Caco-2 (cell line): ENCODE measurements around the gene CAND1. TPM values are rescaled to one million over a fixed set of nuclear protein-coding genes. Genes with fewer than 3 reads are reported as not detected.

ENCODE experiments used
- BruUV-seq: library from RNA; stranded (reverse); fragments of 400-500 nt; replicated peaks from 2 replicates; lab custom pipeline; 2021; lab: Mats Ljungman, UMichigan
- CTCF ChIA-PET: fragments of 300-600 bp; sonication (Branson Sonifier 250); formaldehyde crosslinking; loops from one replicate; lab custom pipeline; 2022; ENCODE audit warnings: antibody characterized with exemption; lab: Charles Lee
- POLR2A ChIA-PET: fragments of 300-600 bp; sonication (Branson Sonifier 250); formaldehyde crosslinking; loops from one replicate; lab custom pipeline; 2022; ENCODE audit warnings: antibody characterized with exemption; lab: Charles Lee
- DNase-seq, 2 experiments: peaks; one replicate each; pipeline versions ENCODE4 v3.0.0 to v3.0.0-alpha.2; 2020 to 2022
- H3K27me3 ChIP-seq: replicated peaks from 2 replicates; pipeline ENCODE4 v1.6.0; 2011; ENCODE audit warnings: low read length; ENCODE audit not compliant: control insufficient read depth, insufficient read depth
- H3K36me3 ChIP-seq: 2 replicates; pipeline ENCODE4 v1.5.1; 2011; ENCODE audit warnings: low read length; ENCODE audit not compliant: control insufficient read depth, insufficient read depth
- H3K4me1 ChIP-seq: fragments of 250-450 bp; sonication (Bioruptor Pico); 2 replicates; pipeline ENCODE4 v1.5.1; 2020; ENCODE audit warnings: mild to moderate bottlenecking
- H3K4me3 ChIP-seq: 2 replicates; pipeline ENCODE4 v1.5.1; 2011; ENCODE audit warnings: low read depth, mild to moderate bottlenecking, control low read depth, low read length
- H3K9me3 ChIP-seq: fragments of 250-450 bp; sonication (Bioruptor Pico); 2 replicates; pipeline ENCODE4 v1.5.1; 2020; ENCODE audit warnings: mild to moderate bottlenecking, moderate library complexity
- H3K27ac Mint-ChIP-seq: one replicate; pipeline ENCODE4 v1.8.0; 2022; ENCODE audit warnings: mixed read lengths; ENCODE audit not compliant: unreplicated experiment
- H3K27me3 Mint-ChIP-seq: one replicate; pipeline ENCODE4 v1.8.0; 2022; ENCODE audit warnings: mixed read lengths; ENCODE audit not compliant: insufficient read depth, unreplicated experiment
- H3K36me3 Mint-ChIP-seq: one replicate; pipeline ENCODE4 v1.8.0; 2022; ENCODE audit warnings: mild to moderate bottlenecking, mixed read lengths; ENCODE audit not compliant: insufficient read depth, unreplicated experiment
- H3K4me1 Mint-ChIP-seq: one replicate; pipeline ENCODE4 v1.8.0; 2022; ENCODE audit warnings: low read depth, mixed read lengths; ENCODE audit not compliant: unreplicated experiment
- H3K4me3 Mint-ChIP-seq: one replicate; pipeline ENCODE4 v1.8.0; 2022; ENCODE audit warnings: mild to moderate bottlenecking, moderate library complexity, mixed read lengths; ENCODE audit not compliant: unreplicated experiment
- H3K9me3 Mint-ChIP-seq: one replicate; pipeline ENCODE4 v1.8.0; 2022; ENCODE audit warnings: mixed read lengths; ENCODE audit not compliant: unreplicated experiment
- CTCF ChIP-seq, 2 experiments: fragments of 200-600 bp in 1 of 2; IDR thresholded peaks; 1 replicate in 1 of 2; 2 replicates in 1 of 2; pipeline versions ENCODE4 v1.5.1 to v1.8.0; 2011 to 2022; ENCODE audit warnings: antibody characterized with exemption in 1 of 2, control low read depth in 1 of 2, inconsistent platforms in 1 of 2, low read depth in 1 of 2, low read length in 1 of 2, mild to moderate bottlenecking in 1 of 2, moderate library complexity in 1 of 2; ENCODE audit not compliant: insufficient read depth in 1 of 2, severe bottlenecking in 1 of 2, unreplicated experiment in 1 of 2
- intact Hi-C: fragments of 100-400 bp; cut with micrococcal nuclease; formaldehyde crosslinking; loops from one replicate; pipeline ENCODE4 v1.10.0; 2022; ENCODE audit not compliant: unreplicated experiment
- total RNA-seq: library from RNA; stranded (reverse); gene quantifications from 2 replicates; pipeline ENCODE4 v1.2.3, GENCODE V29; 2022

The CAND1 gene
- total RNA-seq, 1 experiment from 2014 or later = 148 TPM

GRCh38 chr12:67251012-67251411 is 18.1 kb upstream of the CAND1 start:
- Mint-ChIP-seq H3K27ac (no peak overlapping the region), H3K27me3 (peaks cover 17% of the 10 kb centered on the region), H3K4me3 (no peak overlapping the region), H3K4me1 (no peaks in the 10 kb centered on the region), H3K9me3 (no peaks in the 10 kb centered on the region), H3K36me3 (no peaks in the 10 kb centered on the region)
- no peaks in the 10 kb centered on the region for H3K27me3 ChIP-seq
- H3K4me3 ChIP-seq = no peak overlapping the region
- no peaks in the 10 kb centered on the region for H3K4me1 ChIP-seq
- no peak for DNase-seq
- ChIA-PET CTCF (no interaction called here), POLR2A (no interaction called here)
- no TSS peak for BruUV-seq
- intact Hi-C loops = no loop called here
- TF ChIP-seq CTCF (IDR thresholded peaks at IDR 0.05; ENCODE audit: insufficient read depth in 1 of 2, low read depth in 1 of 2, low read length in 1 of 2, severe bottlenecking in 1 of 2, unreplicated experiment in 1 of 2) = no peak
- H3K9me3 ChIP-seq = no peaks in the 10 kb centered on the region
- H3K36me3 ChIP-seq = no peaks in the 10 kb centered on the region

GRCh38 chr12:67254372-67255026 is 14.7 kb upstream of the CAND1 start:
- BruUV-seq = no TSS peak
- Mint-ChIP-seq H3K27me3 (peaks cover 14% of the 10 kb centered on the region), H3K4me3 (no peak overlapping the region), H3K9me3 (no peaks in the 10 kb centered on the region), H3K36me3 (no peaks in the 10 kb centered on the region), H3K4me1 (no peaks in the 10 kb centered on the region), H3K27ac (no peak overlapping the region)
- no peak for DNase-seq
- Histone ChIP-seq H3K4me1 (no peaks in the 10 kb centered on the region), H3K4me3 (no peak overlapping the region), H3K27me3 (no peaks in the 10 kb centered on the region), H3K36me3 (no peaks in the 10 kb centered on the region), H3K9me3 (no peaks in the 10 kb centered on the region)
- intact Hi-C loops = no loop called here
- ChIA-PET POLR2A (interaction anchor here (0.7 kb wide), 1 partner anchor 14 kb away, joined by 3 read pairs; no protein-coding TSS in a partner anchor), CTCF (no interaction called here)
- TF ChIP-seq CTCF (IDR thresholded peaks at IDR 0.05; ENCODE audit: insufficient read depth in 1 of 2, low read depth in 1 of 2, low read length in 1 of 2, severe bottlenecking in 1 of 2, unreplicated experiment in 1 of 2) = no peak

GRCh38 chr12:67256649-67257048 is 12.5 kb upstream of the CAND1 start:
- CTCF ChIA-PET = no interaction called here
- Mint-ChIP-seq H3K4me3 (no peak overlapping the region), H3K27me3 (peaks cover 8% of the 10 kb centered on the region)

More at GRCh38 chr12:67256649-67257048, 12.5 kb upstream of the CAND1 start:
- H3K9me3 ChIP-seq = no peaks in the 10 kb centered on the region
- H3K36me3 ChIP-seq = no peaks in the 10 kb centered on the region
- Mint-ChIP-seq H3K4me1 (no peaks in the 10 kb centered on the region), H3K9me3 (no peaks in the 10 kb centered on the region), H3K27ac (no peak overlapping the region), H3K36me3 (no peaks in the 10 kb centered on the region)
- BruUV-seq = no TSS peak
- POLR2A ChIA-PET = no interaction called here
- intact Hi-C loops = no loop called here
- DNase-seq = no peak
- H3K4me3 ChIP-seq = no peak overlapping the region
- no peaks in the 10 kb centered on the region for H3K4me1 ChIP-seq
- no peak for TF ChIP-seq CTCF (IDR thresholded peaks at IDR 0.05; ENCODE audit: insufficient read depth in 1 of 2, low read depth in 1 of 2, low read length in 1 of 2, severe bottlenecking in 1 of 2, unreplicated experiment in 1 of 2)
- no peaks in the 10 kb centered on the region for H3K27me3 ChIP-seq
